Loucy (cell line): ENCODE results near the gene HBE1.

ENCODE experiments used
- H2AFZ ChIP-seq: fragments of 200-600 bp; sonication (generic); 2 replicates; pipeline ENCODE4 v1.6.0; 2016; ENCODE audit warnings: antibody characterized with exemption, mild to moderate bottlenecking, low read length, moderate library complexity
- H3F3A ChIP-seq: fragments of 200-600 bp; 2 replicates; pipeline ENCODE4 v1.6.0; 2016; ENCODE audit warnings: antibody characterized with exemption, low read depth, mild to moderate bottlenecking
- H3K27me3 ChIP-seq: fragments of 200-600 bp; sonication (generic); 2 replicates; pipeline ENCODE4 v1.6.1; 2014; ENCODE audit warnings: low read length, mild to moderate bottlenecking; ENCODE audit not compliant: insufficient read depth, poor library complexity, severe bottlenecking
- H3K36me3 ChIP-seq: fragments of 200-600 bp; sonication (generic); 2 replicates; pipeline ENCODE4 v1.6.1; 2016; ENCODE audit warnings: low read length; ENCODE audit not compliant: insufficient read depth
- H3K4me1 ChIP-seq: fragments of 200-600 bp; sonication (generic); 2 replicates; pipeline ENCODE4 v1.5.1; 2014; ENCODE audit warnings: low read length, mild to moderate bottlenecking; ENCODE audit not compliant: insufficient read depth, poor library complexity, severe bottlenecking
- H3K4me2 ChIP-seq: fragments of 200-600 bp; sonication (generic); 2 replicates; pipeline ENCODE4 v1.6.0; 2014; ENCODE audit warnings: antibody characterized with exemption, low read length, low read depth, mild to moderate bottlenecking; ENCODE audit not compliant: poor library complexity, severe bottlenecking
- H3K4me3 ChIP-seq: fragments of 200-600 bp; sonication (generic); 2 replicates; pipeline ENCODE4 v1.5.1; 2014; ENCODE audit warnings: low read length, mild to moderate bottlenecking, mixed read lengths; ENCODE audit not compliant: poor library complexity, severe bottlenecking
- H3K79me2 ChIP-seq: fragments of 200-600 bp; sonication (generic); 2 replicates; pipeline ENCODE4 v1.6.1; 2014; ENCODE audit warnings: low read length; ENCODE audit not compliant: insufficient read depth
- H3K9ac ChIP-seq: fragments of 200-600 bp; sonication (generic); 2 replicates; pipeline ENCODE4 v1.6.0; 2014; ENCODE audit warnings: mild to moderate bottlenecking, low read depth, low read length, moderate library complexity; ENCODE audit not compliant: poor library complexity, severe bottlenecking
- H3K9me2 ChIP-seq: fragments of 200-600 bp; sonication (generic); replicated peaks from 2 replicates; pipeline ENCODE4 v1.6.1; 2016; ENCODE audit warnings: low read depth, low read length, mixed read lengths
- H3K9me3 ChIP-seq: fragments of 200-600 bp; sonication (generic); 2 replicates; pipeline ENCODE4 v1.6.1; 2014; ENCODE audit warnings: mild to moderate bottlenecking, antibody characterized with exemption, low read length, low read depth; ENCODE audit not compliant: insufficient read depth
- H4K20me1 ChIP-seq: fragments of 200-600 bp; sonication (generic); 2 replicates; pipeline ENCODE4 v1.6.0; 2014; ENCODE audit warnings: antibody characterized with exemption, low read length, mild to moderate bottlenecking; ENCODE audit not compliant: insufficient read depth, poor library complexity, severe bottlenecking
- EZH2phosphoT487 ChIP-seq: fragments of 200-600 bp; IDR thresholded peaks from 2 replicates; pipeline ENCODE4 v1.6.1; 2018; ENCODE audit warnings: antibody characterized with exemption, mild to moderate bottlenecking, moderate library complexity, borderline replicate concordance
- TF ChIP-seq, protein P1 (sequence below): fragments of 200-600 bp; sonication (generic); conservative IDR thresholded peaks from 2 replicates; pipeline ENCODE4 v1.5.1; 2014; ENCODE audit warnings: mild to moderate bottlenecking, antibody characterized with exemption, low read length

HBE1 gene

DNA sequence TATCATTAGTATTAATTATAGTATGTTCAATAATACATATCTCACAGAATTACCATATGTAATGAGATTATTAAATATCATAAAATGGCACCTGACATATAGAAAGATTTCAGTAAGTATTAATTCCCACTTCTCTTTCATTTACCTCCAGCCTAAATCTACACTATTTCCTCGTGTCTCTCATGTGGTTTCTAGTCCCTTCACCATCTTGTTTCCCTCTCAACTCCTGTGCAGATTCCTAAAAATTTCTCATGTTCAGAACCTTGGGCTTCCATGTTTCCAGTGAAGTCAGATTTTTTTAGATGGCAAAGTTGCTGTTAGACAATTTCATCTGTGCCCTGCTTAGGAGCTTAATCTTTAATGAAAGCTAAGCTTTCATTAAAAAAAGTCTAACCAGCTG lies 14.1 kb upstream of the HBE1 start:
- no peaks in the 10 kb centered on the region for H3K4me1 ChIP-seq

DNA sequence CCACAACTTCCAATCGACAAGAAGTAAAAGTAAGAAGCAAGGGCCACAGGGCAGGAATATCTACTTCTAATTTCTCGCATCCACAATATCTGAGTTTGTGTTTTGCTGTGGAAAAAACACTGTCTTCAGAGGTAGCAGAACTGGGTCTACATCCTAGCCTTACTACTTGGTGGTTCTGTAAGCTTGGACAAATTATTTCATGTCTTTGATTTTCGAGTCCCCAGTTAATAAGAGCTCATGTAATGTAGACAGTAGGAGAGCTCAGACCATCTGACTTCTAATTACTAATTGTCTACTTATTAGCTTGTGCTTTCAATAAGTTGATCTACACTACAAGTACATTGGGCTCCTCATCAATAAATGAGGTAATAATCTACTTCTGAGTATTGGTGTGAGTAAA lies 13.3 kb upstream of the HBE1 start:
- Histone ChIP-seq H3K9me3 (no peaks in the 10 kb centered on the region), H2AFZ (no peak overlapping the region), H3K4me1 (no peaks in the 10 kb centered on the region), H3K4me3 (no peak overlapping the region), H3K27me3 (no peaks in the 10 kb centered on the region), H3K9ac (no peak overlapping the region), H3K79me2 (no peaks in the 10 kb centered on the region), H3K9me2 (no peaks in the 10 kb centered on the region), H3K36me3 (no peaks in the 10 kb centered on the region), H3F3A (no peaks in the 10 kb centered on the region), H4K20me1 (no peaks in the 10 kb centered on the region), H3K4me2 (no peak overlapping the region)
- TF ChIP-seq, protein P1, sequence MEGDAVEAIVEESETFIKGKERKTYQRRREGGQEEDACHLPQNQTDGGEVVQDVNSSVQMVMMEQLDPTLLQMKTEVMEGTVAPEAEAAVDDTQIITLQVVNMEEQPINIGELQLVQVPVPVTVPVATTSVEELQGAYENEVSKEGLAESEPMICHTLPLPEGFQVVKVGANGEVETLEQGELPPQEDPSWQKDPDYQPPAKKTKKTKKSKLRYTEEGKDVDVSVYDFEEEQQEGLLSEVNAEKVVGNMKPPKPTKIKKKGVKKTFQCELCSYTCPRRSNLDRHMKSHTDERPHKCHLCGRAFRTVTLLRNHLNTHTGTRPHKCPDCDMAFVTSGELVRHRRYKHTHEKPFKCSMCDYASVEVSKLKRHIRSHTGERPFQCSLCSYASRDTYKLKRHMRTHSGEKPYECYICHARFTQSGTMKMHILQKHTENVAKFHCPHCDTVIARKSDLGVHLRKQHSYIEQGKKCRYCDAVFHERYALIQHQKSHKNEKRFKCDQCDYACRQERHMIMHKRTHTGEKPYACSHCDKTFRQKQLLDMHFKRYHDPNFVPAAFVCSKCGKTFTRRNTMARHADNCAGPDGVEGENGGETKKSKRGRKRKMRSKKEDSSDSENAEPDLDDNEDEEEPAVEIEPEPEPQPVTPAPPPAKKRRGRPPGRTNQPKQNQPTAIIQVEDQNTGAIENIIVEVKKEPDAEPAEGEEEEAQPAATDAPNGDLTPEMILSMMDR = no peak
- TF ChIP-seq EZH2phosphoT487 = no peak

More for the DNA sequence above, 14.1 kb upstream of the HBE1 start:
- no peaks in the 10 kb centered on the region for H3F3A ChIP-seq
- no peaks in the 10 kb centered on the region for H3K36me3 ChIP-seq
- H4K20me1 ChIP-seq = no peaks in the 10 kb centered on the region
- no peak overlapping the region for H3K4me3 ChIP-seq
- H2AFZ ChIP-seq = no peak overlapping the region
- H3K79me2 ChIP-seq = no peaks in the 10 kb centered on the region
- no peaks in the 10 kb centered on the region for H3K27me3 ChIP-seq
- no peaks in the 10 kb centered on the region for H3K9me2 ChIP-seq
- TF ChIP-seq, protein P1 = no peak
- no peak for TF ChIP-seq EZH2phosphoT487
- H3K4me2 ChIP-seq = no peak overlapping the region
- H3K9ac ChIP-seq = no peak overlapping the region
- H3K9me3 ChIP-seq = no peaks in the 10 kb centered on the region

DNA sequence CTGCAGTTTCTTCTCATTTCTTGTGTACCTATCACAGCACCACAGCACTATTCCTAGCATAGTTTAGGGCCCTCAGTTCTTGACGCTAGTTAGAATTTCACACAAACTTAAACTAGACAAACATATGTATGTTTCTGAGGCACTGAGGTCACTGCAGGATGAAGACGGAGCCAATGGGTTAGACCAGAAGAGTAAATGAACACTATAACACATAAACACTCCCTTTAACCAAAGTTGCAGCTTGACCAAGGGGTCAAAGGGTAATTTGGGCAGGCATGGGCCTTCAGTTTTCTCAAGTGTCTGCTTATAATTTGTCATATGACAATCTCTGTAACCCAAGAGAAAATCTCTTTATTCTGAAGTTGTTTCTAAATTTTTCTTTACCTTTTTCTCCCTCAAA lies 12.9 kb upstream of the HBE1 start:
- no peak overlapping the region for H3K9ac ChIP-seq
- H3K4me3 ChIP-seq = no peak overlapping the region
- H3K9me3 ChIP-seq = no peaks in the 10 kb centered on the region
- no peaks in the 10 kb centered on the region for H3K27me3 ChIP-seq
- H3K79me2 ChIP-seq = no peaks in the 10 kb centered on the region
- H3K4me2 ChIP-seq = no peak overlapping the region
- H3K9me2 ChIP-seq = no peaks in the 10 kb centered on the region
- TF ChIP-seq, protein P1 = no peak
- no peak for TF ChIP-seq EZH2phosphoT487
- H3F3A ChIP-seq = no peaks in the 10 kb centered on the region
- no peak overlapping the region for H2AFZ ChIP-seq
- no peaks in the 10 kb centered on the region for H3K4me1 ChIP-seq
- no peaks in the 10 kb centered on the region for H3K36me3 ChIP-seq
- no peaks in the 10 kb centered on the region for H4K20me1 ChIP-seq
